ENCODE measurements around the gene SPCS1.

DNA sequence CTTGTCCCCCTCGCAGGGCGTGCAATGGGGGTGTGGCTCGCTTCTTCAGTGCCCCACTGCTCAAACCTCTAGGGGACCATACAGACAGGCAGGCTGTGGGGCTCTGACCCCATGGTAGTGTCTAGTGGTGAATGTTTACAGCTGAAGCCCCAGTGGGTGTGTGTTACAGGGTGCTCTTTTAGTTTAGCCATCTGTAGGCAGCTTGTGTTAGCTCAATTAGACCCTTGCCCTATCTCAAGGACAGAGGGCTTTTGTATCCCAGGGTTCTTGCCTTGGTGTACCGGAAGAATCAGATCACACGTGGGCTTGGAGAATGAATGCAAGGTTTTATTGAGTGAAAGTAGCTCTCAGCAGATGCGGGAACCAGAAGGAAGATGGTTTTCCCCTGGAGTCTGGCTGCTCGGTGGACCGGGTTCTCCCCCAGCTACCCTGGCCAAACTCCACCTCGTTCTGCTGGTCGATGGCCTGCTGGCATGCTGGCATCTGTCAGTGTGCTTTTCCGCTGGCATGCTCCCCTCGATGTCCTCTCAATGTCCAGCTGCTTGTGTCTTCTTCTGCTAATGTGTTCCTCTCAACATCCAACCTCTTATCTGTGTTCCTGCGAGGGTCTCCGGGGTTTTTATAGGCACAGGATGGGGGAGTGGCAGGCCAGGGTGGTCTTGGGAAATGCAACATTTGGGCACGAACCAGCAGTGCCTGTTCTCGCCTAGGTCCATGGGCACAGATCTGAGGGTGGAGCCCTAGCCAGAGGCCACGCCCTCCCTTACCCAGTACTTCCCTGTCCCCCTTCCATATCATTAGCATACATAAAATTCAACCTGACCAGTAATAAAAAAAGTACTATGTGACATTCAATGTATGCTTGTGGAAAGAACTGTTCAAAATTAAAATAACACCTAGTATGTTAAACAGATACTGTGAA is 6.6 kb downstream of the SPCS1 start:
- no peak for TF ChIP-seq EZH2 (IDR thresholded peaks at IDR 0.05)
- TF ChIP-seq, protein P1, sequence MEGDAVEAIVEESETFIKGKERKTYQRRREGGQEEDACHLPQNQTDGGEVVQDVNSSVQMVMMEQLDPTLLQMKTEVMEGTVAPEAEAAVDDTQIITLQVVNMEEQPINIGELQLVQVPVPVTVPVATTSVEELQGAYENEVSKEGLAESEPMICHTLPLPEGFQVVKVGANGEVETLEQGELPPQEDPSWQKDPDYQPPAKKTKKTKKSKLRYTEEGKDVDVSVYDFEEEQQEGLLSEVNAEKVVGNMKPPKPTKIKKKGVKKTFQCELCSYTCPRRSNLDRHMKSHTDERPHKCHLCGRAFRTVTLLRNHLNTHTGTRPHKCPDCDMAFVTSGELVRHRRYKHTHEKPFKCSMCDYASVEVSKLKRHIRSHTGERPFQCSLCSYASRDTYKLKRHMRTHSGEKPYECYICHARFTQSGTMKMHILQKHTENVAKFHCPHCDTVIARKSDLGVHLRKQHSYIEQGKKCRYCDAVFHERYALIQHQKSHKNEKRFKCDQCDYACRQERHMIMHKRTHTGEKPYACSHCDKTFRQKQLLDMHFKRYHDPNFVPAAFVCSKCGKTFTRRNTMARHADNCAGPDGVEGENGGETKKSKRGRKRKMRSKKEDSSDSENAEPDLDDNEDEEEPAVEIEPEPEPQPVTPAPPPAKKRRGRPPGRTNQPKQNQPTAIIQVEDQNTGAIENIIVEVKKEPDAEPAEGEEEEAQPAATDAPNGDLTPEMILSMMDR (IDR thresholded peaks at IDR 0.05) = no peak
- TF ChIP-seq EZH2phosphoT487 (IDR thresholded peaks at IDR 0.05) = no peak

Measured in neural progenitor cell (in vitro differentiated cells).